ENCODE measurements around the gene ZDHHC3. TPM values are rescaled to one million over a fixed set of nuclear protein-coding genes. Genes with fewer than 3 reads are reported as not detected.
"Not testable (repeated sequence)": the region's sequence is repeated elsewhere in the genome, so short reads cannot be mapped to it uniquely, and the experiment has no call there.

The ZDHHC3 gene
- total RNA-seq, 1 donor from 2014 or later = 53.7 TPM

- no peak for DNase-seq (ENCODE audit: low spot score)
These were observed 10.8 kb downstream of the ZDHHC3 start for GRCh38 chr3:44965165-44965564.

DNA sequence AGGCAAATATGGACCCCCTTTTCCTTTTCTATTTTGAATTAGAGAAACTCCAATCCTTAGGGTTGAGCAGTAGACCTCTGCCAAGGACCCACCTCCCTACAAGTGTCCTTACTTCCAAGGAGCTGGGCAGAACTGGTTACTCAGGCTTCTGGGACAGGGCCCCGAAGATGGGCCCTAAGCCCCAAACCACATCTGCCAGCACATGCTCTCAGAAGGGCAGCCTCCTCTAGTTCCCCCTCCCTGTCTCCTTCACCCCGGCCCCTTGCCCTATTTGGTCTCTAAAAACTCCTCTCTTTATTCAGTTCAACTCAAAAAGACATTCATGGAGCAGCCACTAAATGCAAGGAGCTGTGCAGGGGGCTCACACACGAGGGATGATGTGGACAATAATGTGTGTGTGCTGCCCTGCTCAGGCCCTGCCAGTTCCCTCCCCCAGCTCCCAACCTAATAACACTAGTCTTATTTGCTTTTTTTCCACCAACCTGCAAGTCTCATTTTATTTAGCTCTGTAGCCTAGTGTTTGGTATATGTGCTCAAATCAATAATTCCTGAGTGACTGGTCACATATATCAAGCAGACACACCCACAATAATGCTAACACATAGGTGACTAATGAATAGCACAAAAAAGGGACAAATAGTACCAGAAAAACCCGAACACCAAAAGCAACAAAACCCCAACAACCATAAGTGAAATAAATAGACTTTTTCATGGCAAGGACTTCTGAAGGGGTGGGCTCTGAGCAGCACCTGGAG lies 12.2 kb downstream of the ZDHHC3 start:
- DNase-seq (ENCODE audit: low spot score) = no peak

DNA sequence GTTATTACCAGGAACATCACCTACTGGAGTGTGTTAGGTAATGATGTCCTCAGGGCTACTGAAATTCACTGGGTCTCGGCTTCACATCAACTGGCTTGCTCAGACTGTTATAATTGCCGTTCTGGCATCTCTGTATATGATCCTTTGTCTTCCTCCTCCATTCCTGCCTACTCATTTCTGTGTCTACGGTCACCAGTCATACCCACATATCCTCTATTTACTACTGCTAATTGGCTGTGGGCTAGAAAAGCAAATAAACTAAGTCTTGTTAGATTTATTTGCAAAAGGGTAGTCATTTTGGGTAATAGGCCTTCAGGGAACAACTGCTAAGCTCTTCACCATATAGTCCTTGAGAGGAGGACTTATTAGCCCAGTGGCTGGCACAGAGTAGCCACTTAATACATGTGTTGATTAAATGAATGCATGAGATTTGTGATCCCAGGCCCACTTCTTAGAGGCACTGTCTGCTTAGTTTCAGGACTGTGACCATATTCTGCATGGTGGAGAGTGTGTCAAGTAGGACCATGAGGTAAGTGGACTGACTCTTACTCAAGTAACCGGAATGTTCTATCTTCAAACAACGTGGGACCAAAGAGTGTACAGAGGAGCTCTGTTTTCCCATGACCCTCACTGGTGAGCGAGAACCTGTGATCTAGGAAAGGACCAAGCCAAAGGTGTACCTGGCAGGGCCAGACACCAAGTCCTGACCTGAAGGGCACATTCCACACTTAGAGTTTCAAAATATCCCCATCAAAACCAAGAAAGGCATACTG lies 13.2 kb downstream of the ZDHHC3 start:
- DNase-seq (ENCODE audit: low spot score) = no peak

DNA sequence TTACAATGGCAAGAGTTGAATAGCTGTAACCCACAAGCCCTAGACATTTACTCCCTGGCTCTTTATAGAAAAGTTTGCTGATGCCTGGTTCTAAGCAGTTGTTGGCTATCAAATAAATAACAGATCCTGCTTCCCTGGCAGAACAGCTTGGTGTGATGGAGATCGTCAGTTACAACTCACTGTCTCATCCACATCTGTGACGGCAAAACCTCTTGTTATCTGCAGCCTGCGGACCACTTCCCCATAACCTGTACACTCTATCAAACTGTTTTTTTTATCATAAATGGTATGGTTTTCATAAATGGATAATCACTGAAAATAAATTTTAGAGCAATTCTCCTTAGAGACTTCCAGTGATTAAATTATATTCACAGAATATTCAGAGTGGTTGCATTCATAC lies 14.1 kb downstream of the ZDHHC3 start:
- no peak for DNase-seq (ENCODE audit: low spot score)

DNA sequence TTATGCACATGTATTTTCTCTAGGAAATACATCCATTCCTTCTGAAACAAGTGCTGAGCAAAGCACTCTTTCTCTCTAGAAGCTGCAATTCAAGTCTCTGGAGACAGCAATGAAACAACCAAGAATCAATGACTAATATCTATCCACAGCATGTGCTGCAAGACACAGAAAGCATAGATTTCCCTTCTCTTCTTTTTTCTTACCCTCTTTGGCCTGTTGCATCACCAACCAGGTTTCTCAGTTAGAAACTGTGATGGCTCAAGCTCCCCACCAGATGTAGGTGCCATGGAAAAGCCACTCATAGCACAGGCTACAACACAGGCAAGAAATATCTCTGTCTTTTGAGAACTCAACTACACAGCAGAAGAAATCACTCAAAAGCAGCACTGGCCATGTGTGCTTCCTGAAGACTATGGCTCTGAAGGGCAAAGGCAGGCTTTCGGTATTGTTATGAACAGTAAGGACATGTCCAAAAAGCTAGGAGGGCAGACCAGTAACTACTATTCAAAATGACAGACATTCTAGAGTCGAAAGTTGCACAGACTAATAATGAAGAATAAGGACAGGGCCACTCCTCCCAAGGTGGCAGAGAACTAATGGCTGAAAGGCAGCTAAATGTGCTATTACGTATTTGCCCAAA lies 15.5 kb downstream of the ZDHHC3 start:
- DNase-seq (ENCODE audit: low spot score) = no peak

DNA sequence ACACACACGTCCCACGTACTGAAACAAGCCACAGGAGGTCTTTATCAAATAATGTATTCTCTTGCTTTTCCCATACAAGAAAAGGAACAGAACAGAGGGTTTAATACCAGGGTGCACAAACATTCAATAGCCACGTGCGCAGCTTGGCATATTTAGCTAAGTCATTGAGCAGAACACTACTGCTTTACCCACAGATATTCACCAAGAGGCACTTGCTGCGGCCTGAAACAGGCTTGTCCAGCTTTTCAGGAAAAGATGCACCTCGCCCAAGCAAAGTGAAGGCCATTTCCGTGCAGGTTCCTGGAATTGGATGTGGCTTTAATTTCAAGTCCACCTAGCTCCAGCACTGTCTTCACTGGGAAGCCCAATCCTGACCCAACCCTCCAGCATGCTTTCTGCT lies 17.6 kb downstream of the ZDHHC3 start:
- DNase-seq (ENCODE audit: low spot score) = no peak

DNA sequence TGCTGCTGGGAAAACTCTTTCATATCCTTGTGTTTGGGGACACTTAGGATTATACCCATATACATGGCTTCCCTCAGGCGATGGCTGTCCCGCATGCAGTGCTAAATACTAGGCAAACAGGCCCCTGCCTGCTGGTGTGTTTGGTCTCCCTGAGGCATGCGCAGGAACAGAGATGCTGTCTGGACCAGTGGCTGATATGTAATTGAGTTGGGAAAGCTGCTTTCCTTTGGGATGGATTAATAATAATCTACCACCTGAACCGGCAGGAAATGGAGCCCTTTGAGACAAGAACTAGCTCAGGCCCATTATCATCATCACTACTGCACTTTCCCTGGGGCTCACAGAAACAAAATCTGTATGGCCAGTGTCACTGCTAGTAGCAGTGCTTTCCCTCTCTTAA lies 18.0 kb downstream of the ZDHHC3 start:
- no peak for DNase-seq (ENCODE audit: low spot score)

DNA sequence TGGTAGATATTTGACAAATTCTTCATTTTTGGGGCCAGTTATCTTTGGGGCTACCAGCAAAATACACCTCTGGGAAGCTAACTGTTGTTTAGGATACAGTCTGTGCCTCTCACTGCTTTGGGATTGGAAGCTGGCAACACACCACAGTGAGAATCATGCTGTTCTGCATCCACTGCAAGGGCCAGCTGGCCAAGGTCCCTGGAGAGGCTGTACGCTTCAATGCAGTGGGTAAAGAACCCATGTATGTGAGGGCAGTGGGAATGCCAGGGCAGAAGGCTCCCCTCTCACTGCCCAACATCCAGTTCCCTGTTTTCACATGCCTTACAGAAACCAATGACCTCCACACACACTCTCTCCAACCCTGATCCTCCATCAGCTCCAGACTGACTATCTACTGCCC lies 20.1 kb downstream of the ZDHHC3 start:
- DNase-seq (ENCODE audit: low spot score) = no peak

DNA sequence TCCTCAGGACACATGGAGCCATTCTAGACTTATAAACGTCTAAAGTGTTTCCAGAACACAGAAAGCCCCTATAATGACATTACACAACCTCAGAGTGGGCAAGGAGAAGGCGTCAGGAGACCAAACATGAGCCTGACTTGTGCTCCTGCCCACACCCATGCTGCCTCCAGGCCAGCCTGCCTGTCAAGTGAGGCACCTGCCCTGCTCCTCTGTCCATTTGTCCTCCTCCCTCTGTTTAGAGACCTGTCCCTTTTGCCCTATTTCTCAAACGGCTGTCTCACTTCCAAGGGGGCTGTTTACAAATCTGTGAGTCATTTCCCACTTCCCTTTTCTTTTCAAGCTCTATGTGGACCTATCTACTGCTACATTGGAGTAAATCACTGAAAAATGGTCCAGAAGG lies 21.0 kb downstream of the ZDHHC3 start:
- no peak for DNase-seq (ENCODE audit: low spot score)

GRCh38 chr3:44954304-44954703 lies 21.7 kb downstream of the ZDHHC3 start:
- DNase-seq (ENCODE audit: low spot score) = no peak

DNA sequence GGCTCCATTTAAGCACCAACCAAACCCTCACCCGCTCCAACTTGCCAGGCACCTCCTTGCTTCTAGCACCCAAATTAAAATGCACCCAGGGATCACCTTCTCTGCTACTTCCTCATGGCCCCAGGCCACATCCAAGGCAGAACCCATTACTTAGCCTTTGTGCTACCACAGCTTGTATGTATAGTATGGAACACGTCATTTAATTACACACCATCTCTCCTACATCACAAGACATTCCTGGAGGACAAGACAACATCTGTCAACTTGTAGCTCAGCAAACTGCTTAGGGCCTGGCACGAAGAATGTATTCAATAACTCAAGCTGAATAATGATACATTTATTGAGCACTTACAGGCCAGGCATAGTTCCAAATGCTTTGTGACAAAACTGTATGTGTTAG lies 23.3 kb downstream of the ZDHHC3 start:
- DNase-seq (ENCODE audit: low spot score) = no peak

- DNase-seq (ENCODE audit: low spot score) = no peak
These were observed 25.7 kb downstream of the ZDHHC3 start for GRCh38 chr3:44950275-44950734.

GRCh38 chr3:44949770-44950169 lies 26.2 kb downstream of the ZDHHC3 start:
- DNase-seq (ENCODE audit: low spot score) = not testable (repeated sequence)

DNA sequence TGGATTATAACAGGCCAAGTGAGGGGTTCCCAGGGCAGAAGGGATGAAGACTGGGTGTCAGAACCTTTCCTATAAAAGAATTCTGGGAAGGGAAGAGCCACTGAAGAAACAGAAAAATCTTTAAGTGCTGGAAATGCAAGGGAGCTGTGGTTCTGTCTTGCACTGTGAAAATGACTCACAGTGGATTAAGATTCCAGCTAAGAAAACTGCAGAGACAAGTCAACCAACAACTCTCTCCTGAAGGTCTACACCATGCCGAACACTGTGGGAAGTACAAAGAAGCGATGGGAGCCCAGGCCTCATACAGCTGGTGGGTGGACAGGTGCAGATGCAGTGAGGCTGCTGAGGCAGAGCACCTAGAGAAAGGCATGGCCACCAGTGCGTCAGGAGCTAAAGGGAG lies 27.7 kb downstream of the ZDHHC3 start:
- DNase-seq (ENCODE audit: low spot score) = no peak

DNA sequence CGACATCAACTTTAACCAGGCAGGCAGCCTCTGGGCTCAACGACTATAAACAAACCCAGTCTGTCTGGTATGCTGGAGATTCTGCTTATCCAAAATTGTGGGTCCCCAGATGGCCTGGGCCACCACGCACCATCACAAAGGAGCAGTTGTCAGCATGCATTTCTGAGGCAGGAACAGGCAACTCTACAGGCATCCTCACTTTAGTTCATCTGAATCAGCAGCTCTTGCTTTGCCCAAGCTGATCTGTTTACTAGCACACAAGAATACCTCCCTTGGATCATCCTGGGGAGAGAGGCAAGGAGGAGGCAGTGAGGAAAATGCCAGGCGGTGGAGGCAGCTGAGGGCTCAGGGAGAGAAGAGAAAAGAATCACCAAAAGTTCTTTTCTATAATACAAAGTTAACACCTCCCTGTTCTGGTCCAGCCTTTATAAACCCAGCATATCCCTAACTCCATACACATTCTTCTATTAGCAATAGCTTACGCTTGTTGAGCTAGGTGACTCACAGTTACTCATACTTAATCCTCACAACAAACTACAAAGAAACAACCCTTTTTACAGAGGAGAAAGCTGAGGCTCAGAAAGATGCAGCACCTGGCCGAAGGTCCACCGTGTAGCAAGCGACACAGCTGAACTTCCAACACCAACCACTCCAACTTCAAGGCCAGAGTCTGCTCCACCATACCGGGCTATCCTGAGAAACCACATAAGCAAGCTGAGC lies 33.6 kb downstream of the ZDHHC3 start:
- DNase-seq (ENCODE audit: low spot score) = no peak

- DNase-seq (ENCODE audit: low spot score) = no peak
These were observed 36.4 kb downstream of the ZDHHC3 start for GRCh38 chr3:44939581-44940036.

- no peak for DNase-seq (ENCODE audit: low spot score)
These were observed 42.7 kb downstream of the ZDHHC3 start for GRCh38 chr3:44932986-44933944.

- DNase-seq (ENCODE audit: low spot score) = no peak
These were observed 43.7 kb downstream of the ZDHHC3 start for GRCh38 chr3:44932271-44932670.

DNA sequence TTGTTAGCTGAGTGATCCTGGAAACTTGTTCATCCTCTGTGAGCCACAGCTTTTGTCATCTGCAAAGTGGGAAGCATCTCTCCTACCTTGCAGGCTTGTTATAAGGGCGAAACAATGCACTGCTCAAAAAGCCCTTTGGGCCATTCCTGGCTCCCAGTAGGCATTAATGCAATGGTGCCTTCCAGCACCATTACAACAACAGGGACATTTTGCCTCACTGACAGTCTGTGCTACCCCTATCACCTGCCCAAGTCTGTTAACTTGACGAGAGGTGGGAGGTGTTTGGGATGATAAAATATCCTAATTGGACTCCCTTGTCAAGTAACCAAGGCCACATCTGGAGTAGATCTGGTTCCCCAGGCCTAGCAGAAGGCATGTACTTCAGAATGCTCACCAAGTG lies 44.2 kb downstream of the ZDHHC3 start:
- DNase-seq (ENCODE audit: low spot score) = no peak

- no peak for DNase-seq (ENCODE audit: low spot score)
These were observed 45.1 kb downstream of the ZDHHC3 start for GRCh38 chr3:44930911-44931310.

GRCh38 chr3:44929782-44930181 lies 46.2 kb downstream of the ZDHHC3 start:
- no peak for DNase-seq (ENCODE audit: low spot score)

Measured in umbilical cord (tissue), 2 donors.